Stomach smooth muscle (tissue), 2 donors: Measurements from ENCODE around the gene FGF11.

Experiments used
- H3K27ac ChIP-seq: one replicate; pipeline ENCODE4 v1.7.0; 2013; ENCODE audit warnings: mild to moderate bottlenecking, low read length, inconsistent platforms
- H3K27me3 ChIP-seq, 2 donors: one replicate each; pipeline ENCODE4 v1.7.0; 2013; ENCODE audit warnings: low read length in 2 of 2; ENCODE audit not compliant: insufficient read depth in 2 of 2, control insufficient read depth in 1 of 2
- H3K36me3 ChIP-seq, 2 donors: one replicate each; pipeline ENCODE4 v1.7.0; 2013; ENCODE audit warnings: low read length in 2 of 2; ENCODE audit not compliant: control insufficient read depth in 2 of 2, insufficient read depth in 2 of 2
- H3K4me1 ChIP-seq: one replicate; pipeline ENCODE4 v1.7.0; 2013; ENCODE audit warnings: low read length; ENCODE audit not compliant: control insufficient read depth, insufficient read depth
- H3K4me3 ChIP-seq, 2 donors: one replicate each; pipeline ENCODE4 v1.7.0; 2013; ENCODE audit warnings: low read length in 2 of 2
- H3K9ac ChIP-seq, 2 donors: one replicate each; pipeline ENCODE4 v1.7.0; 2013; ENCODE audit warnings: low read length in 2 of 2, mild to moderate bottlenecking in 1 of 2
- H3K9me3 ChIP-seq, 2 donors: one replicate each; pipeline ENCODE4 v1.7.0; 2013; ENCODE audit warnings: low read length in 2 of 2; ENCODE audit not compliant: control insufficient read depth in 2 of 2
- donor health status: healthy.
- donor health status: Pancreatic carcinoma.

Gene FGF11

DNA sequence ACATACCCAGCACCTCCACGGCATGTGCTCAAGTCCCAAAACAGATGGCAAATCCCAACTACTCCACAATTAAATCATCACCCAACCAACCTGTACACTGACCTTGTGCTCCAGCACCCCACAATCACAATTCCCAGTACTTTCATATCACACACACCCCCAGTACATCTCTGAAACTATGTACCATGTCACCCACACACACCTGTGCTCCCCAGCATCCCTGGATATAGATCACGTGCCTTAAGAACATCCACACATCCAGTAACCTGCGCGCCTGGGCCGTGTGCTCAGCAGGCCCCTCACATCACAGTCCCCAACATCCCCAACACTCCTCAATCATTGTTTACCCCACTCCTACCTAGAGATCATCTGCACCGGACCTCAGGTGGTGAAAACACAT, 29.6 kb upstream of the FGF11 start:
- Histone ChIP-seq H3K4me3 (no peak overlapping the region), H3K36me3 (peaks cover 9 to 13% of the 10 kb centered on the region in 2 donors), H3K27ac (no peak overlapping the region), H3K9ac (no peak overlapping the region), H3K4me1 (peaks cover 8% of the 10 kb centered on the region), H3K27me3 (no peaks in the 10 kb centered on the region), H3K9me3 (no peaks in the 10 kb centered on the region)

DNA sequence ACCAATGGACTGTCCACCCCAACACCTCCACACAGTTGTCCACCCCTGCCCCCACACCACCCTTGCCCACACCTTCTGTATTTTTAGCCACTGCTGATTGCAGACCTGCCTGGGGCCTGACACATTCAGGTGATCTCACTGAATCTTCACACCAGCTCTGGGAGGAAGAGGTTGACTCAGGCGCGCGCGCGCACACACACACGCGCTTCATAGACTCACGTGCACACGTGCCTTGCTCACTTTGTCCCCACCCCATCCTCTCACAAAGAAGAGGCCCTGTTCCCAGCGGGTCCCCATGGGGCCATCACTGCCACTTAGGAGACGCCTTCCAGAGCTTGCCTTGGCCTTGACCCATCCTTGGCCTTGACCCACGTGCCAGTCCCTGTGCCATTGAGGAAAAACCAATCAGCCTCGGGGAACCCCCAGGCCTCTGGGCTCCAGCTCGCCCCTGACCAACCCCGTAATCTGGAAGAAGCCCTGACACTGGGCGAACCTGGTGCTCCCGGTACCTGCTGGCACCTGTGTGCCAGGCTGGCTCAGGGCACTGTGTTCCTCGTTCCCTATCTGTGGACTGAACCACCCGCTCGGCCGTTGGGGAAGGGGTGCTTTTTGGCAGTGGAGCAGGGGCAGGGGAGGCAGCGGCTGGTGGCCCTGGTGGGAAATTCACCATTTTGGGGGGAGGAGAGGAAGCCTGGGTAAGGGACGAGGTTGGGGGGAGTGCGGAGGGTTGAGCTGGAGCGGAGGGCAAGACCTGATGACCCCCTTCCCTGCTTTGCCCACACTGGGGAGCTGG, 28.5 kb upstream of the FGF11 start:
- Histone ChIP-seq H3K27ac (no peak overlapping the region), H3K4me3 (no peak overlapping the region), H3K36me3 (peaks cover 16 to 18% of the 10 kb centered on the region in 2 donors), H3K4me1 (peaks cover 3% of the 10 kb centered on the region), H3K9me3 (no peaks in the 10 kb centered on the region), H3K9ac (no peak overlapping the region), H3K27me3 (no peaks in the 10 kb centered on the region)

DNA sequence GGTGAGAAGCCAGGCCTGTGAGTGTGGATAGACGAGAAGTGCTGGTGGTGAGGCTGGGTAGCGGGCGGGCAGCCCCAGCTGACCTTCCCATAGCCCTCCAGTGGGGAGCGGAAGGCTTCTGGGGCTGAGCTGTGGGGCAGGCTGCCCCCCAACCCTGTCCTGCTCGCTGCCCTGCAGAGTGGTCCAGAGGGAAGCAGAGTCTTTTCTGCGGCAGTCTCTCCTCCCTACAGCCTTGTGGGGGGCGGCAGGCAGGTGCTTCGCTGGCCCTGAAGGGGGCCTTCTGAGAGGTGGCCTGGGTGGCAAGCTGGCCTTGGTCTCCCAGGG, 27.9 kb upstream of the FGF11 start:
- Histone ChIP-seq H3K27me3 (no peaks in the 10 kb centered on the region), H3K9me3 (no peaks in the 10 kb centered on the region), H3K4me1 (no peaks in the 10 kb centered on the region), H3K4me3 (no peak overlapping the region), H3K36me3 (peaks cover 16 to 18% of the 10 kb centered on the region in 2 donors), H3K27ac (no peak overlapping the region), H3K9ac (no peak overlapping the region)

DNA sequence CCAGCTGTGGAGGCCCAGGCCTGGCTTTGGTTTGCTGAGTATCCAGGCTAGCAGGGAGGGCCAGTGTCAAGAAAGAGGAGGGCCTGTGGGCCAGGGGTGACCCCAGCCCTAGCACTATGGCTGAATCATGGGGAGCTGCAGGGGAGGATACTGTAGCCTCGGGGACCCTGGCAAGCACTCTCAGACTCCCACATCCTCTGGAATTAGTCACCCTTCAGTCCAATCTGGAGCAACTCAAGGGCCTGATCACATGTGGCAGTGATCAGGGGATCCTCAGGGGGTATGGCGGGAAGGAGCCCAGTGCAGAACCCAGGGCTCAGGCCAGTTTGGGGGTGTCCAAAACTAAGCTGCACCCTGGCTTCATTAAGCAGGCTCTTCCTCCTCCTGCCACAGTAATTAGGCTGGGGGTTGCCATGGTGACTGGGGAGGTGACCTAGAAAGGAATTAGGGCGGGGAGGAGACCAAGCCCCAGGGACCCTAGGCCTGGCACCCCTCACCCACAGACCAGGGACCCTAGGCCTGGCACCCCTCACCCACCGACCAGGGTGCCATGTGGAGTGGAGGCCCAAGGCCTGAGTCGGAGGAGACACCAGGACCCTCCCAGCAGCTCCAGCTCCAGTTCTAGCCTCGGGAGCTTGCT, 25.8 kb upstream of the FGF11 start:
- no peaks in the 10 kb centered on the region for H3K27me3 ChIP-seq
- no peak overlapping the region for H3K9ac ChIP-seq
- no peaks in the 10 kb centered on the region for H3K4me1 ChIP-seq
- H3K27ac ChIP-seq = no peak overlapping the region
- H3K9me3 ChIP-seq = no peaks in the 10 kb centered on the region
- H3K4me3 ChIP-seq = no peak overlapping the region
- H3K36me3 ChIP-seq = peaks cover 16 to 20% of the 10 kb centered on the region in 2 donors

DNA sequence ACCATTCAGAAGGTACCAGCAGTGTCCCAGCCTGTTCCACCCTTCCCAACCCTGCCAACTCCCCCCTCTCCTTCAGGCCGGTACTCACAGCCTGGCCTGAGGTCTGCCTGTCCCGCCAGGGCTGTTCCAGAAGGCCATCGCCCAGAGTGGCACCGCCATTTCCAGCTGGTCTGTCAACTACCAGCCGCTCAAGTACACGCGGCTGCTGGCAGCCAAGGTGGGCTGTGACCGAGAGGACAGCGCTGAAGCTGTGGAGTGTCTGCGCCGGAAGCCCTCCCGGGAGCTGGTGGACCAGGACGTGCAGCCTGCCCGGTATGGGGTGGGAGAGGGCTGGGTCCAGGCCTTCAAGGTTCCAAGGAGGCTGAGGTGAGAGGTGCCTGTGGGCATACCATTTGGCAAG, 24.5 kb upstream of the FGF11 start:
- no peak overlapping the region for H3K9ac ChIP-seq
- no peak overlapping the region for H3K4me3 ChIP-seq
- H3K36me3 ChIP-seq = peaks cover 10 to 12% of the 10 kb centered on the region in 2 donors
- no peaks in the 10 kb centered on the region for H3K4me1 ChIP-seq
- no peaks in the 10 kb centered on the region for H3K9me3 ChIP-seq
- no peaks in the 10 kb centered on the region for H3K27me3 ChIP-seq
- no peak overlapping the region for H3K27ac ChIP-seq

DNA sequence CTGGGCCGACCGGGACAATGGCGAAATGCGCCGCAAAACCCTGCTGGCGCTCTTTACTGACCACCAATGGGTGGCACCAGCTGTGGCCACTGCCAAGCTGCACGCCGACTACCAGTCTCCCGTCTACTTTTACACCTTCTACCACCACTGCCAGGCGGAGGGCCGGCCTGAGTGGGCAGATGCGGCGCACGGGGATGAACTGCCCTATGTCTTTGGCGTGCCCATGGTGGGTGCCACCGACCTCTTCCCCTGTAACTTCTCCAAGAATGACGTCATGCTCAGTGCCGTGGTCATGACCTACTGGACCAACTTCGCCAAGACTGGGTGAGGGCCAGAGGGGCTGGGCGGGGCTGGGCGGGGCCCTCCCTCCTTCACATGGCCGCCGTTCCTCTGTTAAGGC, 23.5 kb upstream of the FGF11 start:
- no peak overlapping the region for H3K4me3 ChIP-seq
- peaks cover 7 to 8% of the 10 kb centered on the region in 2 donors for H3K36me3 ChIP-seq
- H3K9me3 ChIP-seq = no peaks in the 10 kb centered on the region
- no peak overlapping the region for H3K27ac ChIP-seq
- H3K27me3 ChIP-seq = no peaks in the 10 kb centered on the region
- no peaks in the 10 kb centered on the region for H3K4me1 ChIP-seq
- H3K9ac ChIP-seq = no peak overlapping the region

DNA sequence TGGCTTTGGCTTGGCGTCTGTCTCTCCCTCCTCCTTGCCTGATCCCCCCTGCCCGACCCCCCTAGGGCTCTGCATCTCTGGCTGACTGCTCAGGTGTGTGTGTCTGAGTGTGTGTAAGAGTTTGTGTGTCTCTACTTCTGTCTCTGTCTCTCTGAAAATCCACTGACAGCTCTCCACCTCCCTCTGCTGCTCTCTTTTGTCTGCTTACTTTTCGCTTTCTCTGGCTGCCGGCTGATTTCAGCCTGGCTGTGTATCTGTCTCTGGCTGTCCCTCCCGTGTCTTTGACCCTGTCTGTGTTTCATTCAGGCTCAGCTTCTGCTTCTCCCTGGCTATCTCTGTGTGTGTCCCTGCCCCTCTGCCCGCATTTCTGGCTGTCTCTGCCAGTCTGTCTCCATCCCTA, 23.0 kb upstream of the FGF11 start:
- peaks cover 7 to 8% of the 10 kb centered on the region in 2 donors for H3K36me3 ChIP-seq
- H3K4me3 ChIP-seq = no peak overlapping the region
- no peak overlapping the region for H3K27ac ChIP-seq

DNA sequence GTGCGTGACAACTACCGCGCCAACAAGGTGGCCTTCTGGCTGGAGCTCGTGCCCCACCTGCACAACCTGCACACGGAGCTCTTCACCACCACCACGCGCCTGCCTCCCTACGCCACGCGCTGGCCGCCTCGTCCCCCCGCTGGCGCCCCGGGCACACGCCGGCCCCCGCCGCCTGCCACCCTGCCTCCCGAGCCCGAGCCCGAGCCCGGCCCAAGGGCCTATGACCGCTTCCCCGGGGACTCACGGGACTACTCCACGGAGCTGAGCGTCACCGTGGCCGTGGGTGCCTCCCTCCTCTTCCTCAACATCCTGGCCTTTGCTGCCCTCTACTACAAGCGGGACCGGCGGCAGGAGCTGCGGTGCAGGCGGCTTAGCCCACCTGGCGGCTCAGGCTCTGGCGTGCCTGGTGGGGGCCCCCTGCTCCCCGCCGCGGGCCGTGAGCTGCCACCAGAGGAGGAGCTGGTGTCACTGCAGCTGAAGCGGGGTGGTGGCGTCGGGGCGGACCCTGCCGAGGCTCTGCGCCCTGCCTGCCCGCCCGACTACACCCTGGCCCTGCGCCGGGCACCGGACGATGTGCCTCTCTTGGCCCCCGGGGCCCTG, 22.2 kb upstream of the FGF11 start:
- Histone ChIP-seq H3K9me3 (no peaks in the 10 kb centered on the region), H3K4me3 (no peak overlapping the region), H3K4me1 (no peaks in the 10 kb centered on the region), H3K27ac (no peak overlapping the region), H3K27me3 (no peaks in the 10 kb centered on the region), H3K36me3 (peaks cover 7 to 8% of the 10 kb centered on the region in 2 donors), H3K9ac (no peak overlapping the region)

More for the DNA sequence above, 23.0 kb upstream of the FGF11 start:
- Histone ChIP-seq H3K9ac (no peak overlapping the region), H3K4me1 (no peaks in the 10 kb centered on the region), H3K27me3 (no peaks in the 10 kb centered on the region), H3K9me3 (no peaks in the 10 kb centered on the region)

DNA sequence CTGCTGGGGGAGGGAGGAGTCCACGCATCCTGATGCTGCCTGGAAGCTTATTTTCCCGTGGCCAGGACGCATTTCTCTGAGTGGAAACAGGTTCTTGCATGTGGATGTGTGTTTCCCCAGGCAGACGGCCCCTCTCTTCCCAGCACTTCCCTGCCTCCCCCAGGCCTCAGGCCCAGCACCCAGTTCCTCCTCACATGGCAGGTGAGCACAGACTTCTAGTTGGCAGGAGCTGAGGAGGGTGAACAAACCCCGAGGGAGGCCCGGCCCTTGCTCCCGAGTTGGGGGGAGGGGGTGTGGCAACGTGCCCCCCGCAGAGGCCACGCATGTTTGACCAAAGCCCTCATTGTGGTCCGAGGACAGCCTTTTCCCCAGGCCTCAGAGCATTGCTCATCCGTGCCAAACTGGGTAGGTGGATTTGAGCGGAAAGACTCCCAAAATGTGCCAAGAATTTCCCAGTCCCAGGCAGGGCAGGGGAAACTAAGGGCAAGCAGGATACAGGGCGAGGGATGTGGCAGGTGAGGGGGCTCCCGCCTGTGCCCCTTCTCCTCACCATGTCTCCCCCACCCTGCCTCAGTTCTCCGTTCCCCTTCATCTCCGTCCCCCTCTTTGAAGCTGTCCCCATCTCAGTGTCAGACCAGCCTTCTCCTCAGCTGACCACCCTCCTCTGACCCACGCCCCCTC, 20.7 kb upstream of the FGF11 start:
- Histone ChIP-seq H3K27me3 (no peaks in the 10 kb centered on the region), H3K4me3 (no peak overlapping the region), H3K9me3 (no peaks in the 10 kb centered on the region), H3K9ac (no peak overlapping the region), H3K4me1 (no peaks in the 10 kb centered on the region), H3K36me3 (peaks cover 7 to 8% of the 10 kb centered on the region in 2 donors), H3K27ac (no peak overlapping the region)

DNA sequence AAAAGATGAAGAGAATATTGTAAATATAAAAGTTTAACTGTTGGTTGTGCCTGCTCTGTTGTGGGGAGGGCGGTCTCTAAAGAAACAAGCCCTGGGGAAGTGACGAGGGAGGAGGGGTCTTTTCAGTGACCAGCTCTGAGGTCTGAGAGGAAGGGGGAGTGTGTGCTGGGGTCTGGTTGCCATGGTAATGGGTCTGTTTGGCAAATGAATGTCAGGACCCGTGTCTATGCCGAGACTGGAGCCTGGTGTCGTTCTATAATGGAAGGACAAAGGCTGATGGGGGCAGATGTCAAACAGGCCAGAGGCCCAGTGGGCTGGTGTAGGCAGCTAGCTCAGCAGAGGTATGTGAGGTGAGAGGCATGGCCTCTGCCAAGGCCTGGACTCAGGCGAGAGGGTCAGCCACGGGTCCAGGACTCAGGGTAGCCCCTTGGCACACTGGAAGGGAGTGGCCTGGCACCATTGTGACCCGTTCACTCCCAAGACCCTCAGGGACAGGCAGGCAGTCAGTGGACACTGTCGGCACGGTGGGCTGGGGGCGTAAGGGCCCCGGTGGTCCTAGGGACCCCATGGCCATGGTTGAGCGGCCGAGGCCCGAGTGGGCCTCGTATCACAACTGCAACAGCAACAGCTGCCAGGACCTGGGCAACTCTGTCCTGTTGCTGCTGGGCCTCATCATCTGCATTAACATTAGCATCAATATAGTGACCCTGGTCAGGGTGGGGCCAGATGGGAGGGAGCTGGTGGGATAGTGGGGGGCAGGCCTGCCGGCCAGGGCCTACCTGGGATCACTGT, 19.3 kb upstream of the FGF11 start, which contains the start of gene SPEM1:
Gene SPEM1, plus strand, starts transcription at position 506 of the 792 bp plus-strand sequence. Its CDS starts 61 bp downstream, at position 567.
- no peak within 1 kb of the TSS for H3K27ac ChIP-seq
- peaks cover 5% of the 10 kb centered on the region in 2 donors for H3K36me3 ChIP-seq
- H3K9me3 ChIP-seq = no peaks in the 10 kb centered on the region
- H3K9ac ChIP-seq = no peak within 1 kb of the TSS
- no peak within 1 kb of the TSS for H3K4me3 ChIP-seq
- no peaks in the 10 kb centered on the region for H3K4me1 ChIP-seq
- H3K27me3 ChIP-seq = no peaks in the 10 kb centered on the region
